Breast epithelium (tissue), 4 donors: ENCODE measurements around the gene BBX. TPM values are rescaled to one million over a fixed set of nuclear protein-coding genes. Genes with fewer than 3 reads are reported as not detected.

Source experiments
- DNase-seq, 2 donors: peaks; one replicate each; pipeline ENCODE4 v3.0.0-alpha.2; 2019; ENCODE audit warnings: low spot score in 2 of 2
- H3K27ac ChIP-seq, 2 donors: fragments of 200-600 bp; sonication (generic) in 1 of 2; one replicate each; pipeline ENCODE4 v1.5.1; 2016 to 2019; ENCODE audit warnings: mild to moderate bottlenecking in 1 of 2
- H3K27me3 ChIP-seq, 2 donors: fragments of 200-600 bp; sonication (generic) in 1 of 2; one replicate each; pipeline versions ENCODE4 v1.5.1 to v1.6.0; 2017 to 2019; ENCODE audit warnings: control low read depth in 1 of 2, mild to moderate bottlenecking in 1 of 2
- H3K36me3 ChIP-seq: fragments of 200-600 bp; one replicate; pipeline ENCODE4 v1.5.1; 2019
- H3K4me1 ChIP-seq, 2 donors: fragments of 200-600 bp; sonication (generic); one replicate each; pipeline ENCODE4 v1.5.1; 2016 to 2019; ENCODE audit warnings: control low read depth in 1 of 2
- H3K4me3 ChIP-seq, 3 donors: fragments of 200-600 bp; sonication (generic); 1 replicate in 2 of 3; 2 replicates in 1 of 3; pipeline ENCODE4 v1.5.1; 2016 to 2019; ENCODE audit warnings: mild to moderate bottlenecking in 3 of 3, moderate library complexity in 2 of 3
- H3K9me3 ChIP-seq, 2 donors: fragments of 200-600 bp; sonication (generic) in 1 of 2; one replicate each; pipeline ENCODE4 v1.5.1; 2016 to 2019; ENCODE audit warnings: control low read depth in 1 of 2
- CTCF ChIP-seq, 3 donors: fragments of 450-650 bp; IDR thresholded peaks; one replicate each; pipeline ENCODE4 v1.5.1; 2016 to 2017; ENCODE audit warnings: antibody characterized with exemption in 3 of 3, mild to moderate bottlenecking in 3 of 3, moderate library complexity in 3 of 3
- POLR2A ChIP-seq: fragments of 450-650 bp; IDR thresholded peaks from one replicate; pipeline ENCODE4 v1.6.1; 2016; ENCODE audit warnings: antibody characterized with exemption, mild to moderate bottlenecking, moderate library complexity
- POLR2AphosphoS5 ChIP-seq, 3 donors: sonication (generic); formaldehyde crosslinking; IDR thresholded peaks; one replicate each; pipeline ENCODE4 v1.6.1; 2017; ENCODE audit warnings: antibody characterized with exemption in 3 of 3
- intact Hi-C: fragments of 100-400 bp; cut with DNase I; formaldehyde crosslinking; loops from one replicate; pipeline ENCODE4 v1.15.1; 2023; ENCODE audit warnings: low total_unique reads
- total RNA-seq, 3 donors: library from RNA; depleted of rRNA; stranded (reverse); fragments of >200 nt; gene quantifications; one replicate each; pipeline ENCODE4 v1.1.0, GENCODE V29; 2016

BBX gene
- total RNA-seq, 3 donors from 2014 or later, result 59.0 to 95.9 (median 70.8) TPM

GRCh38 chr3:107665351-107665750 is 142.6 kb downstream of the BBX start:
- Histone ChIP-seq H3K4me3 (no peak overlapping the region), H3K9me3 (no peaks in the 10 kb centered on the region), H3K36me3 (no peaks in the 10 kb centered on the region), H3K27me3 (no peaks in the 10 kb centered on the region), H3K4me1 (no peaks in the 10 kb centered on the region), H3K27ac (no peak overlapping the region)
- TF ChIP-seq CTCF (IDR thresholded peaks at IDR 0.05), result no peak
- no peak for TF ChIP-seq POLR2AphosphoS5 (IDR thresholded peaks at IDR 0.05)
- no peak for TF ChIP-seq POLR2A
- no peak for DNase-seq
- intact Hi-C loops, result no loop called here

- Histone ChIP-seq H3K4me1 (no peaks in the 10 kb centered on the region), H3K9me3 (no peaks in the 10 kb centered on the region), H3K27me3 (no peaks in the 10 kb centered on the region), H3K36me3 (no peaks in the 10 kb centered on the region), H3K27ac (no peak overlapping the region), H3K4me3 (no peak overlapping the region)
- intact Hi-C loops, result no loop called here
- no peak for DNase-seq
- TF ChIP-seq POLR2AphosphoS5 (IDR thresholded peaks at IDR 0.05), result no peak
- no peak for TF ChIP-seq CTCF (IDR thresholded peaks at IDR 0.05)
- no peak for TF ChIP-seq POLR2A
Observed at GRCh38 chr3:107666853-107667252, 144.1 kb downstream of the BBX start.

GRCh38 chr3:107668416-107668815 is 145.7 kb downstream of the BBX start:
- H3K27ac ChIP-seq, result no peak overlapping the region
- intact Hi-C loops, result no loop called here
- H3K27me3 ChIP-seq, result no peaks in the 10 kb centered on the region
- H3K4me3 ChIP-seq, result no peak overlapping the region
- no peak for DNase-seq
- no peaks in the 10 kb centered on the region for H3K4me1 ChIP-seq
- no peaks in the 10 kb centered on the region for H3K36me3 ChIP-seq
- H3K9me3 ChIP-seq, result no peaks in the 10 kb centered on the region
- no peak for TF ChIP-seq POLR2A
- no peak for TF ChIP-seq CTCF (IDR thresholded peaks at IDR 0.05)
- TF ChIP-seq POLR2AphosphoS5 (IDR thresholded peaks at IDR 0.05), result no peak

GRCh38 chr3:107668963-107669362 is 146.2 kb downstream of the BBX start:
- intact Hi-C loops, result no loop called here
- H3K4me1 ChIP-seq, result no peaks in the 10 kb centered on the region
- no peak for DNase-seq
- no peaks in the 10 kb centered on the region for H3K9me3 ChIP-seq
- H3K27ac ChIP-seq, result no peak overlapping the region
- no peaks in the 10 kb centered on the region for H3K27me3 ChIP-seq
- no peak for TF ChIP-seq POLR2AphosphoS5 (IDR thresholded peaks at IDR 0.05)
- no peak for TF ChIP-seq CTCF (IDR thresholded peaks at IDR 0.05)
- no peak for TF ChIP-seq POLR2A
- H3K36me3 ChIP-seq, result no peaks in the 10 kb centered on the region
- no peak overlapping the region for H3K4me3 ChIP-seq

GRCh38 chr3:107669669-107670068 is 146.9 kb downstream of the BBX start:
- DNase-seq, result no peak
- intact Hi-C loops, result no loop called here
- no peak overlapping the region for H3K27ac ChIP-seq

More at GRCh38 chr3:107669669-107670068, 146.9 kb downstream of the BBX start:
- no peak overlapping the region for H3K4me3 ChIP-seq
- no peaks in the 10 kb centered on the region for H3K27me3 ChIP-seq
- H3K9me3 ChIP-seq, result no peaks in the 10 kb centered on the region
- TF ChIP-seq POLR2A (no peak), POLR2AphosphoS5 (IDR thresholded peaks at IDR 0.05) (no peak), CTCF (IDR thresholded peaks at IDR 0.05) (no peak)
- H3K4me1 ChIP-seq, result no peaks in the 10 kb centered on the region
- H3K36me3 ChIP-seq, result no peaks in the 10 kb centered on the region
